ENCODE data around the gene NXPH4. TPM values are rescaled to one million over a fixed set of nuclear protein-coding genes. Genes with fewer than 3 reads are reported as not detected.

The NXPH4 gene
- total RNA-seq, 2 experiments from 2014 or later: 5.3 to 10.5 TPM

- no peak for DNase-seq (ENCODE audit: low spot score)
- Histone ChIP-seq H3K9me2 (ENCODE audit: insufficient read depth, low read length) (no peaks in the 10 kb centered on the region), H3K4me1 (ENCODE audit: insufficient read depth, low read length, poor library complexity, severe bottlenecking) (peaks cover 9% of the 10 kb centered on the region), H4K20me1 (ENCODE audit: insufficient read depth, low read length) (no peaks in the 10 kb centered on the region), H3K4me2 (ENCODE audit: low read length) (peak overlapping the region; percentile 26; the same call in 1 of the 2 replicates), H3K9me3 (ENCODE audit: low read length) (no peaks in the 10 kb centered on the region), H2AFZ (ENCODE audit: low read length) (no peak overlapping the region), H3K36me3 (ENCODE audit: insufficient read depth, low read length) (no peaks in the 10 kb centered on the region), H3K4me3 (ENCODE audit: low read depth, low read length, poor library complexity, severe bottlenecking) (no peak overlapping the region), H3K79me2 (ENCODE audit: insufficient read depth, low read depth, low read length) (no peaks in the 10 kb centered on the region), H3K27ac (ENCODE audit: low read depth, low read length, poor library complexity, severe bottlenecking) (no peak overlapping the region)
- CTCF ChIA-PET (ENCODE audit: unreplicated experiment): no interaction called here
- POLR2A ChIA-PET: no interaction called here
- BruUV-seq (replicated peaks): no TSS peak
- TF ChIP-seq CTCF (conservative IDR thresholded peaks at IDR 0.05; ENCODE audit: low read length): no peak
- TF ChIP-seq EZH2phosphoT487 (IDR thresholded peaks at IDR 0.05; ENCODE audit: borderline replicate concordance, low read depth, low read length): no peak
- intact Hi-C loops (cut with micrococcal nuclease; ENCODE audit: unreplicated experiment): no loop called here
Observed at GRCh38 chr12:57177354-57177753, 39.2 kb upstream of the NXPH4 start.

DNA sequence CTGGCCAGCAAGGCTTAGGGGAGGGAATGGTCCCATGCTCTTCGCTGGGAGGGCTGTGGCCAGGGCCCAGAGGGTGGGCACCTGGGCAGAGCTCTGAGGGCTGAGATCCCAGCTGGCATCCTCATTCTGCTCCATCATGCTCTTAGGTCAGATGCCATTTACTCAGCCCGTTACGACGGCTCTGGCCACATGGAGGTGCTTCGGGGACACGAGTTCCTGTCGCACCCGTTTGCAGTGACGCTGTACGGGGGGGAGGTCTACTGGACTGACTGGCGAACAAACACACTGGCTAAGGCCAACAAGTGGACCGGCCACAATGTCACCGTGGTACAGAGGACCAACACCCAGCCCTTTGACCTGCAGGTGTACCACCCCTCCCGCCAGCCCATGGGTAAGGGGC is 38.4 kb upstream of the NXPH4 start:
- H4K20me1 ChIP-seq (ENCODE audit: insufficient read depth, low read length): no peaks in the 10 kb centered on the region
- no TSS peak for BruUV-seq (replicated peaks)
- peak; percentile 16 for DNase-seq (ENCODE audit: low spot score)
- no peak overlapping the region for H2AFZ ChIP-seq (ENCODE audit: low read length)
- intact Hi-C loops (cut with micrococcal nuclease; ENCODE audit: unreplicated experiment): no loop called here
- H3K4me2 ChIP-seq (ENCODE audit: low read length): peak overlapping the region; percentile 26; the same call in 1 of the 2 replicates
- ChIA-PET POLR2A (no interaction called here), CTCF (ENCODE audit: unreplicated experiment) (interaction anchor here (0.6 kb wide), 1 partner anchor 50 kb away, joined by 4 read pairs; the partner anchor contains the start of gene LRP1)
- H3K4me3 ChIP-seq (ENCODE audit: low read depth, low read length, poor library complexity, severe bottlenecking): no peak overlapping the region
- H3K27ac ChIP-seq (ENCODE audit: low read depth, low read length, poor library complexity, severe bottlenecking): no peak overlapping the region
- no peaks in the 10 kb centered on the region for H3K79me2 ChIP-seq (ENCODE audit: insufficient read depth, low read depth, low read length)
- no peak for TF ChIP-seq CTCF (conservative IDR thresholded peaks at IDR 0.05; ENCODE audit: low read length)
- TF ChIP-seq EZH2phosphoT487 (IDR thresholded peaks at IDR 0.05; ENCODE audit: borderline replicate concordance, low read depth, low read length): no peak
- no peaks in the 10 kb centered on the region for H3K9me2 ChIP-seq (ENCODE audit: insufficient read depth, low read length)
- H3K36me3 ChIP-seq (ENCODE audit: insufficient read depth, low read length): no peaks in the 10 kb centered on the region
- H3K4me1 ChIP-seq (ENCODE audit: insufficient read depth, low read length, poor library complexity, severe bottlenecking): peaks cover 9% of the 10 kb centered on the region
- H3K9me3 ChIP-seq (ENCODE audit: low read length): no peaks in the 10 kb centered on the region

GRCh38 chr12:57179331-57180086 is 37.1 kb upstream of the NXPH4 start:
- no peaks in the 10 kb centered on the region for H3K9me2 ChIP-seq (ENCODE audit: insufficient read depth, low read length)
- H3K36me3 ChIP-seq (ENCODE audit: insufficient read depth, low read length): no peaks in the 10 kb centered on the region
- POLR2A ChIA-PET: no interaction called here
- H3K27ac ChIP-seq (ENCODE audit: low read depth, low read length, poor library complexity, severe bottlenecking): no peak overlapping the region
- no peak for DNase-seq (ENCODE audit: low spot score)
- H3K9me3 ChIP-seq (ENCODE audit: low read length): no peaks in the 10 kb centered on the region
- TF ChIP-seq CTCF (conservative IDR thresholded peaks at IDR 0.05; ENCODE audit: low read length): no peak
- TF ChIP-seq EZH2phosphoT487 (IDR thresholded peaks at IDR 0.05; ENCODE audit: borderline replicate concordance, low read depth, low read length): no peak
- no peak overlapping the region for H3K4me2 ChIP-seq (ENCODE audit: low read length)
- CTCF ChIA-PET (ENCODE audit: unreplicated experiment): interaction anchor here (1.1 kb wide), 1 partner anchor 55 kb away, joined by 3 read pairs; no protein-coding TSS in a partner anchor
- H2AFZ ChIP-seq (ENCODE audit: low read length): no peak overlapping the region
- peaks cover 9% of the 10 kb centered on the region for H3K4me1 ChIP-seq (ENCODE audit: insufficient read depth, low read length, poor library complexity, severe bottlenecking)
- no TSS peak for BruUV-seq (replicated peaks)
- H3K79me2 ChIP-seq (ENCODE audit: insufficient read depth, low read depth, low read length): no peaks in the 10 kb centered on the region
- intact Hi-C loops (cut with micrococcal nuclease; ENCODE audit: unreplicated experiment): loop anchor here (5.0 kb wide), 2 partner anchors 112 to 172 kb away; partner anchors contain the start of gene ZBTB39
- H3K4me3 ChIP-seq (ENCODE audit: low read depth, low read length, poor library complexity, severe bottlenecking): no peak overlapping the region
- H4K20me1 ChIP-seq (ENCODE audit: insufficient read depth, low read length): no peaks in the 10 kb centered on the region
